GM18858 (cell line): Measurements from ENCODE around the gene C19orf38.

Source experiments
- ATAC-seq: cut with Tn5 transposase; IDR thresholded peaks from one replicate; pipeline ENCODE4 v1.9.1; 2021; ENCODE audit not compliant: unreplicated experiment

The C19orf38 gene

DNA sequence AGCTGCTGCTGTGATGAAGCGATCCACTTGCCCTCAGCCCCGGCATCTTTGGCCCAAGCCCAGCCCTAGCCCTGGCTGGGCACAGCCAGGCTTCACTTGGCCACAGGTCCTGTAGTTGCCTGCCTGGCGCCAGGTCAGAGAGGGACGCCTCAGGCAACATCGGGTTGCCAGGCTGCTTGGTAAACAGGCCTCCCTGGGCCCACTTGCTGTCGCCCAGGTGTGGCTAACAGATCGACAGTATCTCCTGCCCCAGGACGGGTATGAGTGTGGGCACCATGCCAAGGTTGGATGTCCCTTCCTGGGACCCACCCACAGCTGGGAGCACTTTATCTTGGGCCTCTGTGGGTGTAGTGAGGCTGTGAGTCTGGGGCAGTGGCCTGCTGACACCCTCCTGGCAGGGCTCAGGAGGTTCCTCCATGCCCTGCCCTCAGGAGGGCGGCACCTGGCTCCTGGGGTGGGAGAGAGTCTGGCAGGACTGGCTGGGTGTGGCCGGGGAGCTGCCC lies 51.0 kb downstream of the C19orf38 start:
- no peak for ATAC-seq

DNA sequence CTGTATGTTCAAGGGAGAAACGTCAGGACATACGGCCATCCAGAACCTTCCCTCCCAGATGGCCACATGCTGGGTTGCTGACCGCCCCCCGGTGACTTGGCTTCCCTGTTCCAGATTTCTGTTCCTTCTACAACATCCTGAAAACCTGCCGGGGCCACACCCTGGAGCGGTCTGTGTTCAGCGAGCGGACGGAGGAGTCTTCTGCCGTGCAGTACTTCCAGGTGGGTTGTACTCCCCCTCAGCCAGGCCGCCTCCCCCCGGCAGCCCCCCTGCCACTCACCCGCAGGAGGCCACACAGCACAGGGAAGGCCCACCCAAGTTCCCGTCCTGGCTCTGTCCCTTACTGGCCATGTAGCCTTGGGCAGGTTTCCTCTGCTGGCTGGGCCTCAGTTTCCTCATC lies 59.7 kb downstream of the C19orf38 start:
- ATAC-seq: no peak

DNA sequence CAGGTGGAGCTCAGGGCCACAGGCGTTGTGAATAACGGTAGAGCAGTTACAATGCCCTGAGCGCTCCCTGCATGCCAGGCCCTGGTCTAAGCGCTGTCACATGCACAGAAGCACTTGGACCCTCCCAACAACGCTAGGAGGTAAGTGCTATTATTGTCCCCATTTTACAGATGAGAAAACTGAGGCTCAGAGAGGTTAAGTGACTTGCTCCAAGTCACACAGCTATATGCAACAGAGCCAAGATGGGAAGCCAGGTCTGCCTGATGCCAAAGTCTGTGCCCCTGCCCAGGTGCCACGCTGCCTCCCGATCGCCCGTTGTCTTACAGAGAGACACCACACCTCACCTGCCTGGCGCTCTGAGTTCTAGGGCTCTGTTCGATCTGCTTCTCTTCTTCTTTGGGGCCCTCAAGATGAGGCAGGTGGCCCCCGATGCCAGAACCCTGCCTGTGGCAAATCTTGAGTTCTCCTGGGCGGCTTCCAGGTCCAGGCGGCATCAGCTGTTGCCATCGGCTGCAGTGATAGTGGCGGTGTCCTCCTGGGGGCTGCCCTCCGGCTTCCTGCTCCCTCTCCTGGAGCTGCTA lies 60.3 kb downstream of the C19orf38 start:
- ATAC-seq: no peak

- ATAC-seq: no peak
Observed at GRCh38 chr19:10911579-10912363, 63.6 kb downstream of the C19orf38 start.

DNA sequence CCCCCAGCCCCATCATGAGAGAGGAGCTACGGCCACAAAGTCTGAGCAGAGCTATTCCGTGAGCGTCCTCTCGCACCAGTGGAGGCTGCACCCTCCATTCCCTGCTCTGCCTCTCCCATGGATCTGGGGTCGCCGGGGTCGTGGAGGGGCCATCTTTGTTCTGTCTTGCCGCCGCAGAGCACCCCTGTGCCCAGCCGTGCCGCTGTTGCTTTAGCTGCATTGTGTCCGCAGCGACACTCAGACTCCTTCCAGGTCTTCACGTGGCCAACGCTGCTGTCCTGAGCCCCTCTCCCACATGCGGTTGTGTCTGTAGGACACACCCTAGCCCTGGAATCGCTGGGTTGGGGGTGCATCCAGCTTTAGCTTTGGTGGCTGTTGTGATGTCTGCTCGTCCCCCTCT lies 64.4 kb downstream of the C19orf38 start:
- no peak for ATAC-seq

GRCh38 chr19:10913716-10914340 lies 65.6 kb downstream of the C19orf38 start:
- no peak for ATAC-seq

GRCh38 chr19:10915130-10916091 lies 67.2 kb downstream of the C19orf38 start:
- ATAC-seq: no peak

DNA sequence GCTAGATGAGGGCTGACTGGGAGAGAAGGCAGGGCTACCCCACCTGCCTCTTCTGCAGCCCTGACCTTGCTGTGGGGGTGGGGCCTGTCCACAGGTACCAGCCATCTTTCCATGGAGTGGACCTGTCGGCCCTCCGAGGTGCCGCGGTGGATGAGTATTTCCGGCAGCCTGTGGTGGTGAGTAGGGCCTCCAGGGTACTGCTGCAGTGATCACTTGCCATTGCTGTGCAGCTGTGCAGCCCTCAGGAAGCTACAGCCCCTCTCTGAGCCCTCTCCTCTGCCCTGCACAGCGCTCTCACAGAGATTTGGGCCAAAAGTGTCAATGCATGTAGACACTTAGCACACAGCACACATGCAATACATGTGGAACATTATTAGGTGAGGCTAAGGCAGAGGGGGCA lies 68.4 kb downstream of the C19orf38 start:
- no peak for ATAC-seq

DNA sequence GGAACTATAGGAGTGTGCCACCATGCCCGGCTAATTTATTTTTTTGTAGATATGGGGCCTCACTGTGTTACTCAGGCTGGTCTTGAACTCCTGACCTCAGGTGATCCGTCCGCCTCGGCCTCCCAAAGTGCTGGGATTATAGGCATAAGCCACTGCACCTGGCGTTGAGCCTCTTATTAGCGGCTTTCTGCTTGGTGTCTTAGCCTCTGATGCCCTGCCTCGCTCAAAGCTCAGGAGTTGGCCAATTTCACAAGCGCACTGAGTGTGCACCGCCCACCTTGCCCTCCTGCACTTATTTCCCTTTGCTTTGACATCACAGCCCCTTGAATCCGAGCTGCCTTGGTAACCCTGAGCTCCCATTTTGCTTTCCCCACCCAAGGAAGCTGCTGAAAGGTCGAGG lies 70.1 kb downstream of the C19orf38 start:
- ATAC-seq: no peak
